UCSD-AML1 (cell line): ENCODE results near the gene CDHR1.
"Not testable (repeated sequence)": the region's sequence is repeated elsewhere in the genome, so short reads cannot be mapped to it uniquely, and the experiment has no call there.

ENCODE experiments used
- DNase-seq: peaks from one replicate; lab custom pipeline; 2025; ENCODE audit not compliant: unreplicated experiment; lab: John Stamatoyannopoulos, UW

The CDHR1 gene

GRCh38 chr10:84173501-84173929, 20.8 kb upstream of the CDHR1 start, which contains the start of gene GPR15LG:
Gene GPR15LG (plus strand): TSS chr10:84173801. CDS start chr10:84173852, 51 bp downstream.
- no peak for DNase-seq

- DNase-seq: no peak
Measured at GRCh38 chr10:84175436-84175835, 18.9 kb upstream of the CDHR1 start.

GRCh38 chr10:84176351-84176750, 18.0 kb upstream of the CDHR1 start:
- no peak for DNase-seq

- DNase-seq: no peak
Measured at GRCh38 chr10:84176836-84177474, 17.4 kb upstream of the CDHR1 start.

- DNase-seq: no peak
Measured at GRCh38 chr10:84177541-84178141, 16.7 kb upstream of the CDHR1 start.

- DNase-seq: no peak
Measured at GRCh38 chr10:84178160-84178609, 16.2 kb upstream of the CDHR1 start.

- no peak for DNase-seq
Measured at GRCh38 chr10:84179059-84179710, 15.2 kb upstream of the CDHR1 start.

- not testable (repeated sequence) for DNase-seq
Measured at GRCh38 chr10:84180386-84180785, 14.0 kb upstream of the CDHR1 start.

GRCh38 chr10:84181631-84182030, 12.7 kb upstream of the CDHR1 start:
- no peak for DNase-seq

- DNase-seq: no peak
Measured at GRCh38 chr10:84184517-84184916, 9.8 kb upstream of the CDHR1 start.

GRCh38 chr10:84185526-84186175, 8.7 kb upstream of the CDHR1 start:
- no peak for DNase-seq

- no peak for DNase-seq
Measured at GRCh38 chr10:84188815-84189214, 5.5 kb upstream of the CDHR1 start.

GRCh38 chr10:84190621-84191020, 3.7 kb upstream of the CDHR1 start:
- DNase-seq: no peak

GRCh38 chr10:84191106-84191505, 3.2 kb upstream of the CDHR1 start:
- no peak for DNase-seq

- DNase-seq: no peak
Measured at GRCh38 chr10:84193327-84193726, 1.0 kb upstream of the CDHR1 start.

GRCh38 chr10:84193846-84194423, 402 bp upstream of the CDHR1 start:
- no peak for DNase-seq

- DNase-seq: no peak
Measured at GRCh38 chr10:84195044-84195830, 900 bp downstream of the CDHR1 start.

- no peak for DNase-seq
Measured at GRCh38 chr10:84196083-84196482, 1.7 kb downstream of the CDHR1 start.

- no peak for DNase-seq
Measured at GRCh38 chr10:84196941-84197340, 2.6 kb downstream of the CDHR1 start.

- DNase-seq: no peak
Measured at GRCh38 chr10:84197643-84198042, 3.3 kb downstream of the CDHR1 start.
